ENCODE measurements around the gene STEAP1B. TPM values are rescaled to one million over a fixed set of nuclear protein-coding genes. Genes with fewer than 3 reads are reported as not detected.
A peak's percentile ranks its signal among the peaks of the same experiment; 100 is the strongest.

The STEAP1B gene
- total RNA-seq, 4 donors from 2014 or later = 1.2 to 3.5 TPM; not detected in 2

DNA sequence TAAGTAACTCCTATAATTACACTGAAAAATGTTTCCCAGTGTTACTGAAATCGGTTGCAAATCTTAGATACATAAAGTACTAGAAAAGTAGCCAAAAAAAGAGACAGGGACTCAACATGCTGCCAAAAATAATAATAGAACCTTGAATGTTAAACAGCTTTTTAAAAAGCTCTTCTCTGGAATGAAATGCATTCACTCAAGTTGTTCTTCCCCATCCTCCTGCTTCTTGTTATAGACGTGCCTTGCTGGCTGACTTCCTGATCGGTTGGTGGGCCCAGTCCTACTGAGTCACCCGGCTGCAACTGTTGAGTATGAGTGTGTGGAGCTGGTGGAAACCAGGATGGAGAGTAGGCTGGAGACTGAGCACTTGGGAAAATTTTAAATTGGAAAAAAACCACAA lies 112.4 kb downstream of the STEAP1B start:
- intact Hi-C loops (cut with DNase I; ENCODE audit: low total_unique reads) = no loop called here
- Histone ChIP-seq H3K4me1 (no peaks in the 10 kb centered on the region), H3K9me3 (no peaks in the 10 kb centered on the region), H3K36me3 (no peaks in the 10 kb centered on the region), H3K27me3 (no peaks in the 10 kb centered on the region), H3K4me3 (no peak overlapping the region), H3K27ac (no peak overlapping the region)
- TF ChIP-seq, protein P1, sequence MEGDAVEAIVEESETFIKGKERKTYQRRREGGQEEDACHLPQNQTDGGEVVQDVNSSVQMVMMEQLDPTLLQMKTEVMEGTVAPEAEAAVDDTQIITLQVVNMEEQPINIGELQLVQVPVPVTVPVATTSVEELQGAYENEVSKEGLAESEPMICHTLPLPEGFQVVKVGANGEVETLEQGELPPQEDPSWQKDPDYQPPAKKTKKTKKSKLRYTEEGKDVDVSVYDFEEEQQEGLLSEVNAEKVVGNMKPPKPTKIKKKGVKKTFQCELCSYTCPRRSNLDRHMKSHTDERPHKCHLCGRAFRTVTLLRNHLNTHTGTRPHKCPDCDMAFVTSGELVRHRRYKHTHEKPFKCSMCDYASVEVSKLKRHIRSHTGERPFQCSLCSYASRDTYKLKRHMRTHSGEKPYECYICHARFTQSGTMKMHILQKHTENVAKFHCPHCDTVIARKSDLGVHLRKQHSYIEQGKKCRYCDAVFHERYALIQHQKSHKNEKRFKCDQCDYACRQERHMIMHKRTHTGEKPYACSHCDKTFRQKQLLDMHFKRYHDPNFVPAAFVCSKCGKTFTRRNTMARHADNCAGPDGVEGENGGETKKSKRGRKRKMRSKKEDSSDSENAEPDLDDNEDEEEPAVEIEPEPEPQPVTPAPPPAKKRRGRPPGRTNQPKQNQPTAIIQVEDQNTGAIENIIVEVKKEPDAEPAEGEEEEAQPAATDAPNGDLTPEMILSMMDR (IDR thresholded peaks at IDR 0.05) = no peak
- no peak for TF ChIP-seq POLR2A (IDR thresholded peaks at IDR 0.05)
- peak in 1 of 2 donors; percentile 20 for DNase-seq

DNA sequence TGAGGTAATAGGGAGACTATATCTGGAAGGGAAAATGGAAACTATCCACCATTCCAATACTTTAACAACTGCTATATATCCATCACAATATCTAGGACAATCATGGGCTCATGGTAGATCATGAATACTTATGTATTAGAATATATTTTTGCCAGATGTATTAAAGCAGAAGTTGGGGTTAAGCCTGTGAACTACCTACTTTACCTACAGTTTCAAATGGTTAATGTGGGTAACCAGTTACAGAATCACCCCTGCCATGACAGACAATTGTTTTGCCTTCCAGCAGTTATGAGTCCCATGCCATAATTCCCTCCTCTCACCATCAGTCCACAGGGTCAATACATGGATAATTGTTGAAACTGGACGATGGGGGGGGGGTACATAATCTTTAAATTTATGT lies 113.1 kb downstream of the STEAP1B start:
- Histone ChIP-seq H3K36me3 (no peaks in the 10 kb centered on the region), H3K4me1 (no peaks in the 10 kb centered on the region), H3K4me3 (no peak overlapping the region), H3K27ac (no peak overlapping the region), H3K27me3 (no peaks in the 10 kb centered on the region), H3K9me3 (no peaks in the 10 kb centered on the region)
- TF ChIP-seq POLR2A (IDR thresholded peaks at IDR 0.05) = no peak
- TF ChIP-seq, protein P1 (IDR thresholded peaks at IDR 0.05) = no peak
- intact Hi-C loops (cut with DNase I; ENCODE audit: low total_unique reads) = no loop called here
- DNase-seq = no peak

DNA sequence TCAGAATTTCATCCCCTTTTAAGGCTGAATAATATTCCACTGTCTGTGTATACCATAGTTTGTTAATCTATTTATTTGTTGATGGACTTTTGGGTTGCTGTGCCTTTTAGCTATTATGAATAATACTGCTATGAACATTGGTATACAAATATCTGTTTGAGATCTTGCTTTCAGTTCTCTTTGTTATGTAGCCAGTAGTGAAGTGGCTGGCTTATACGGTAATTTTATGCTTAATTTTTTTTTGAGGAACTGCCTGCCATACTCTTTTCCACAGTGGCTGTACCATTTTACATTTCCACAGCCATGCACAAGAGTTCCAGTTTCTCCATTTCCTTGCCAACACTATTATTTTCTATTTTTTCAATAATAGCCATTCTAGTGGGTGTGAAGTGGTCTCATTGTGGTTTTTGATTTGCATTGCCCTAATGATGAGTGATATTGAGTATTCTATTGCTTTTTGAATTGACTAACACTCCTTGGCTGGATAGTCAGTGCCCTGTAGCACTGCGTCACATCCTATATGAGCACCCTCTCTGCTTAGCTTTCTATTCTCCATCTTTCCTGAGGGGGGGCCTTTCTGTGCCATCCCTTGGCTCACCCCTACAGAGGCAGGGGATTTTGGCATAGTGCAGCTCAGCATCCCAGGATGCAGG lies 113.7 kb downstream of the STEAP1B start:
- TF ChIP-seq POLR2A (IDR thresholded peaks at IDR 0.05) = no peak
- TF ChIP-seq, protein P1 (IDR thresholded peaks at IDR 0.05) = no peak
- Histone ChIP-seq H3K4me3 (no peak overlapping the region), H3K27me3 (no peaks in the 10 kb centered on the region), H3K9me3 (no peaks in the 10 kb centered on the region), H3K27ac (no peak overlapping the region), H3K4me1 (no peaks in the 10 kb centered on the region), H3K36me3 (no peaks in the 10 kb centered on the region)
- intact Hi-C loops (cut with DNase I; ENCODE audit: low total_unique reads) = no loop called here
- no peak for DNase-seq

DNA sequence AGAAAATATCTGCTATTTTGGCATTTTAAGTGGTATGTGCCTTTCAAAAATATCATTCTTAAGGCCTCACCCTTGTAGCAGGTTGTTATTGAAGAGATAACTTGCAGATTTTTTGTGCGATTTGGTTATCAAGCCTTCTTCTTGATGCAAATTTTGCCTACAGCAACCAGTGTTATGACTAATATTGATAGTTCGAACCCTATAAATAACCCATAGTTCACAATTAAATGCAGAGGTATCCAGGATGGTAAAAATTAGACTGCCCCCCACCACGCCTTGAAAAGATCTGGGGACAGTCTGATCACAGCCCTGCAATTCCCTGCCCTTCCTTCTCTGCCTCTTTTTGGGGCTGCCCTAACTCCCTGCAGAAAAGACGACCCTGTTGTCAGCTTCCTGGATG lies 114.7 kb downstream of the STEAP1B start:
- no peak for DNase-seq
- intact Hi-C loops (cut with DNase I; ENCODE audit: low total_unique reads) = no loop called here

DNA sequence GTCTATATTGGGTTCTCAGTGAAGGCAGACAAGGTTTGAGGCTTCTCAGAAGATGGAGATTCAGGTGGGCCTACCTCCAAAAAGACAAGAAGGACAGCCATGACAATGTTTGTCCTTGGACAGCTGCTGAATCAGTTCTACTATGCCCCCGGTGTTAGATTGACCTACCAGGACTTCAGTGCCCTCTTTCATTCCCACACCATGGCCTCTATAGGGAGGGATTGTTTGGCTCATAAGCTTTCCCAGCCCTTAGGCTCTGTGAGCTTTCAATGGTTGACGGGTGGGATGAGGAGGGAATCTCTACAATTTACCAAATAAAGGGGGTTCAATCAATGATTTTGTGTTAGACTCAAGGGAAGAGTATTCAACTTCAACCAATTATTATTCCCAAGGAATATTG lies 119.7 kb downstream of the STEAP1B start:
- Histone ChIP-seq H3K4me3 (no peak overlapping the region), H3K27me3 (no peaks in the 10 kb centered on the region), H3K4me1 (no peaks in the 10 kb centered on the region), H3K36me3 (no peaks in the 10 kb centered on the region), H3K9me3 (no peaks in the 10 kb centered on the region), H3K27ac (no peak overlapping the region)
- DNase-seq = no peak
- intact Hi-C loops (cut with DNase I; ENCODE audit: low total_unique reads) = no loop called here
- TF ChIP-seq, protein P1 (IDR thresholded peaks at IDR 0.05) = no peak
- TF ChIP-seq POLR2A (IDR thresholded peaks at IDR 0.05) = no peak

More for the DNA sequence above, 114.7 kb downstream of the STEAP1B start:
- no peaks in the 10 kb centered on the region for H3K4me1 ChIP-seq
- H3K4me3 ChIP-seq = no peak overlapping the region
- H3K9me3 ChIP-seq = no peaks in the 10 kb centered on the region
- no peak overlapping the region for H3K27ac ChIP-seq
- H3K36me3 ChIP-seq = no peaks in the 10 kb centered on the region
- TF ChIP-seq, protein P1 (IDR thresholded peaks at IDR 0.05) = no peak
- TF ChIP-seq POLR2A (IDR thresholded peaks at IDR 0.05) = no peak
- H3K27me3 ChIP-seq = no peaks in the 10 kb centered on the region
